ENCODE measurements around the gene PDK1.

Gene PDK1

GRCh38 chr2:172647439-172647838, 91.5 kb downstream of the PDK1 start:
- no peak for DNase-seq

GRCh38 chr2:172655091-172655837, 99.4 kb downstream of the PDK1 start:
- no peak for DNase-seq

DNA sequence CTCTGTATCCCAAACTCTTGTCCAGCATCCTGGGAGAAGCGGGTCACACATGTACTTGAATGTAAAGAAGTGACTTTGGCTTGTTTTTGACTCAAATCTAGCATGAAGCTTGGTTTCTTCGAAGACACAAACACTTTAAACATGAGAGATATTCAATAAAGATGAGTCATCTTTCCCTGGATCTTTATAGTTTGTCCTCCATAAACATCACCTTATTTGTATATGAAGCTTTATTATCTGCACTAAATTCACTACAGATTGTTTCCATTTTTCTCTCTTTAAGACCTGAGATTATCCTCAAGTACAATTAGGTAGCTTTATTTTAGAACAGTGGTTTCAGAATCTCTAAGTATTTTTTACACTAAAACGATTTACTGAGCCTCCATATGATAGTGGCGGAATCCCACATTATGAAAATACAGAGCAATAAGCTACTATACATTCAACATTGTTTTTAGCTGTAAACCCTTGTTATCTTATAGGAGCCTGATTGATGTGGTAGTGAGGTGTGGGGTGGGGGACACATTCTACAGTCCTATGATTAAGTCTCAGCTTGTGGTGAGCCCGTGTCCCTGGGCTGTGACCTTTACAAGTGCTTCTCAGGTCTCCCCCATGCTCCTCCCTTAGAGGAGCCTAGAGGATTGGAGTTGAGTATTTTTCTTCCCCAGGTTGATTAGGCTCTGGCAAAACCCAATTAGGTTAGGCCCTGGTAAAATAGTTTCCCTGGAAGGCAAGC, 100.1 kb downstream of the PDK1 start:
- DNase-seq: no peak
